Keratinocyte (primary cell): Measurements from ENCODE around the gene TTLL5. TPM values are rescaled to one million over a fixed set of nuclear protein-coding genes. Genes with fewer than 3 reads are reported as not detected.

Experiments used
- DNase-seq: peaks from one replicate; pipeline ENCODE4 v3.0.0-alpha.2; 2011; ENCODE audit warnings: low read depth, missing footprints, low spot score
- FAIRE-seq: peaks from 2 replicates; lab custom pipeline; 2011; peaks lifted over from hg19 to GRCh38; lab: Jason Lieb, UNC
- H2AFZ ChIP-seq: 2 replicates; pipeline ENCODE4 v1.6.0; 2012; ENCODE audit warnings: low read length, control low read depth, inconsistent platforms; ENCODE audit not compliant: control insufficient read depth
- H3K27ac ChIP-seq: 2 replicates; pipeline ENCODE4 v1.5.1; 2011; ENCODE audit warnings: low read length; ENCODE audit not compliant: control insufficient read depth, insufficient read depth
- H3K27me3 ChIP-seq: 3 replicates; pipeline ENCODE4 v1.6.0; 2011; ENCODE audit warnings: low read length; ENCODE audit not compliant: control insufficient read depth, insufficient read depth; ENCODE audit errors: extremely low read depth
- H3K36me3 ChIP-seq, 2 experiments: 2 replicates in 1 of 2; 3 replicates in 1 of 2; pipeline ENCODE4 v1.5.1; 2011; ENCODE audit warnings: low read length in 2 of 2, mild to moderate bottlenecking in 1 of 2; ENCODE audit not compliant: control insufficient read depth in 2 of 2, insufficient read depth in 2 of 2; ENCODE audit errors: extremely low read depth in 1 of 2
- H3K4me1 ChIP-seq: 3 replicates; pipeline ENCODE4 v1.5.1; 2011; ENCODE audit warnings: low read length; ENCODE audit not compliant: control insufficient read depth, insufficient read depth; ENCODE audit errors: extremely low read depth
- H3K4me2 ChIP-seq: 3 replicates; pipeline ENCODE4 v1.6.0; 2011; ENCODE audit warnings: low read depth, low read length; ENCODE audit not compliant: control insufficient read depth, insufficient read depth; ENCODE audit errors: extremely low read depth
- H3K4me3 ChIP-seq, 3 experiments: fragments of 200-600 bp in 1 of 3; sonication (generic) in 1 of 3; 2 replicates in 2 of 3; 3 replicates in 1 of 3; pipeline ENCODE4 v1.5.1; 2011 to 2016; ENCODE audit warnings: low read length in 3 of 3, mild to moderate bottlenecking in 3 of 3, control low read depth in 2 of 3, inconsistent platforms in 1 of 3, low read depth in 1 of 3, mixed read lengths in 1 of 3, mixed run types in 1 of 3, moderate library complexity in 1 of 3; ENCODE audit not compliant: control insufficient read depth in 2 of 3, insufficient read depth in 2 of 3; ENCODE audit errors: extremely low read depth in 1 of 3
- H3K79me2 ChIP-seq: 2 replicates; pipeline ENCODE4 v1.6.0; 2012; ENCODE audit warnings: low read length; ENCODE audit not compliant: control insufficient read depth, insufficient read depth
- H3K9ac ChIP-seq: 3 replicates; pipeline ENCODE4 v1.6.0; 2011; ENCODE audit warnings: low read length; ENCODE audit not compliant: control insufficient read depth, insufficient read depth; ENCODE audit errors: extremely low read depth
- H3K9me1 ChIP-seq: 3 replicates; pipeline ENCODE4 v1.6.0; 2011; ENCODE audit warnings: low read length; ENCODE audit not compliant: control insufficient read depth, insufficient read depth; ENCODE audit errors: extremely low read depth
- H3K9me3 ChIP-seq: 2 replicates; pipeline ENCODE4 v1.5.1; 2012; ENCODE audit warnings: low read depth, low read length; ENCODE audit not compliant: control insufficient read depth
- H4K20me1 ChIP-seq: 3 replicates; pipeline ENCODE4 v1.6.0; 2011; ENCODE audit warnings: low read length; ENCODE audit not compliant: control insufficient read depth, insufficient read depth; ENCODE audit errors: extremely low read depth
- CTCF ChIP-seq, 3 experiments: IDR thresholded peaks in 1 of 3; conservative IDR thresholded peaks in 1 of 3; optimal IDR thresholded peaks in 1 of 3; 2 replicates in 2 of 3; 3 replicates in 1 of 3; pipeline versions ENCODE3 to v1.5.1; 2011; ENCODE audit warnings: low read length in 3 of 3, mild to moderate bottlenecking in 3 of 3, moderate library complexity in 2 of 3, control low read depth in 1 of 3, inconsistent platforms in 1 of 3; ENCODE audit not compliant: insufficient read depth in 2 of 3; ENCODE audit errors: extremely low read depth in 1 of 3
- EZH2 ChIP-seq: IDR thresholded peaks from one replicate; pipeline ENCODE4 v1.6.1; 2012; ENCODE audit warnings: inconsistent platforms, mild to moderate bottlenecking, low read length, moderate library complexity
- dilution Hi-C: fragments of 300-500 bp; cut with MboI; formaldehyde crosslinking; loops from one replicate; pipeline ENCODE4 v1.7.0; 2020; ENCODE audit warnings: low sequenced_read_pairs; ENCODE audit not compliant: extremely low pct_ligation_motif_present
- polyA plus RNA-seq, 5 experiments: library from polyadenylated mRNA; depleted of rRNA in 3 of 5; stranded (reverse) in 3 of 5; stranded (forward) in 1 of 5; unstranded in 1 of 5; fragments of >200 nt; gene quantifications; 1 replicate in 1 of 5; 2 replicates in 3 of 5; 3 replicates in 1 of 5; pipeline versions ENCODE4 v1.2.1 to v1.2.3, GENCODE V29; 2011 to 2012; ENCODE audit warnings: missing spikeins in 2 of 5, low read depth in 1 of 5, low replicate concordance in 1 of 5

TTLL5 gene
- polyA plus RNA-seq, 1 donor (not counting 4 experiments of a cell fraction or from before 2014, with no cell fraction given) = 20.7 TPM

GRCh38 chr14:76002383-76002782, 341.3 kb downstream of the TTLL5 start:
- H3K4me1 ChIP-seq = no peaks in the 10 kb centered on the region
- H3K27ac ChIP-seq = no peak overlapping the region
- FAIRE-seq = no peak
- no peak for DNase-seq
- no peak overlapping the region for H3K9ac ChIP-seq
- H3K9me1 ChIP-seq = no peaks in the 10 kb centered on the region
- no peak overlapping the region for H3K4me3 ChIP-seq
- dilution Hi-C loops = no loop called here
- H3K27me3 ChIP-seq = no peaks in the 10 kb centered on the region
- no peaks in the 10 kb centered on the region for H3K9me3 ChIP-seq
- no peak overlapping the region for H3K4me2 ChIP-seq
- H4K20me1 ChIP-seq = no peaks in the 10 kb centered on the region
- H3K36me3 ChIP-seq = peaks cover 11 to 19% of the 10 kb centered on the region in 2 experiments
- no peak overlapping the region for H2AFZ ChIP-seq
- no peak for TF ChIP-seq EZH2
- no peak for TF ChIP-seq CTCF (optimal IDR thresholded peaks at IDR 0.05 in 1 of 3, IDR thresholded peaks at IDR 0.05 in 1 of 3, conservative IDR thresholded peaks at IDR 0.05 in 1 of 3; ENCODE audit: extremely low read depth in 1 of 3, insufficient read depth in 2 of 3, low read length in 3 of 3)
- no peaks in the 10 kb centered on the region for H3K79me2 ChIP-seq

Other genes starting within 250 kb of the TTLL5 start
- 9.5 to 16.1 TPM (median 13.5 TPM) in 3 replicates for gene JDP2, start 233.2 kb upstream of the TTLL5 start, polyA plus RNA-seq
- gene BATF, start 138.8 kb upstream of the TTLL5 start, polyA plus RNA-seq = not detected in 3 replicates
- gene FLVCR2, start 82.6 kb upstream of the TTLL5 start, polyA plus RNA-seq = 0.22 to 0.45 TPM (median 0.40 TPM) in 3 replicates
- 48.1 to 63.1 TPM (median 59.8 TPM) in 3 replicates for gene ERG28, start 370 bp upstream of the TTLL5 start, polyA plus RNA-seq